ENCODE data around the gene FHIT. TPM values are rescaled to one million over a fixed set of nuclear protein-coding genes. Genes with fewer than 3 reads are reported as not detected.

FHIT gene
- total RNA-seq, 1 experiment from 2014 or later: 7.8 TPM

- in situ Hi-C loops (cut with HindIII; ENCODE audit: low sequenced_read_pairs): no loop called here
- no peak for DNase-seq (ENCODE audit: low spot score)
Measured at GRCh38 chr3:60131618-60132017, 1119.6 kb downstream of the FHIT start.

- in situ Hi-C loops (cut with HindIII; ENCODE audit: low sequenced_read_pairs): no loop called here
- DNase-seq (ENCODE audit: low spot score): no peak
Measured at GRCh38 chr3:60126511-60127304, 1124.5 kb downstream of the FHIT start.

- DNase-seq (ENCODE audit: low spot score): no peak
- in situ Hi-C loops (cut with HindIII; ENCODE audit: low sequenced_read_pairs): no loop called here
Measured at GRCh38 chr3:60125686-60126085, 1125.6 kb downstream of the FHIT start.

GRCh38 chr3:60120245-60120644 lies 1131.0 kb downstream of the FHIT start:
- in situ Hi-C loops (cut with HindIII; ENCODE audit: low sequenced_read_pairs): no loop called here
- no peak for DNase-seq (ENCODE audit: low spot score)

- in situ Hi-C loops (cut with HindIII; ENCODE audit: low sequenced_read_pairs): no loop called here
- no peak for DNase-seq (ENCODE audit: low spot score)
Measured at GRCh38 chr3:60114191-60114590, 1137.1 kb downstream of the FHIT start.

GRCh38 chr3:60107275-60107674 lies 1144.0 kb downstream of the FHIT start:
- DNase-seq (ENCODE audit: low spot score): no peak
- in situ Hi-C loops (cut with HindIII; ENCODE audit: low sequenced_read_pairs): no loop called here

- in situ Hi-C loops (cut with HindIII; ENCODE audit: low sequenced_read_pairs): no loop called here
Measured at GRCh38 chr3:60102154-60102553, 1149.1 kb downstream of the FHIT start.

GRCh38 chr3:60101621-60102020 lies 1149.6 kb downstream of the FHIT start:
- DNase-seq (ENCODE audit: low spot score): peak; percentile 46
- in situ Hi-C loops (cut with HindIII; ENCODE audit: low sequenced_read_pairs): no loop called here

More at GRCh38 chr3:60102154-60102553, 1149.1 kb downstream of the FHIT start:
- DNase-seq (ENCODE audit: low spot score): no peak

- DNase-seq (ENCODE audit: low spot score): no peak
- in situ Hi-C loops (cut with HindIII; ENCODE audit: low sequenced_read_pairs): no loop called here
Measured at GRCh38 chr3:60096403-60096802, 1154.8 kb downstream of the FHIT start.

GRCh38 chr3:60095930-60096329 lies 1155.3 kb downstream of the FHIT start:
- in situ Hi-C loops (cut with HindIII; ENCODE audit: low sequenced_read_pairs): no loop called here

GRCh38 chr3:60095516-60095915 lies 1155.7 kb downstream of the FHIT start:
- no peak for DNase-seq (ENCODE audit: low spot score)
- in situ Hi-C loops (cut with HindIII; ENCODE audit: low sequenced_read_pairs): no loop called here

More at GRCh38 chr3:60095930-60096329, 1155.3 kb downstream of the FHIT start:
- no peak for DNase-seq (ENCODE audit: low spot score)

- DNase-seq (ENCODE audit: low spot score): no peak
- in situ Hi-C loops (cut with HindIII; ENCODE audit: low sequenced_read_pairs): no loop called here
Measured at GRCh38 chr3:60094392-60094947, 1156.8 kb downstream of the FHIT start.

GRCh38 chr3:60090548-60090947 lies 1160.7 kb downstream of the FHIT start:
- DNase-seq (ENCODE audit: low spot score): no peak
- in situ Hi-C loops (cut with HindIII; ENCODE audit: low sequenced_read_pairs): no loop called here

GRCh38 chr3:60086811-60087210 lies 1164.4 kb downstream of the FHIT start:
- in situ Hi-C loops (cut with HindIII; ENCODE audit: low sequenced_read_pairs): no loop called here
- no peak for DNase-seq (ENCODE audit: low spot score)

- in situ Hi-C loops (cut with HindIII; ENCODE audit: low sequenced_read_pairs): no loop called here
- DNase-seq (ENCODE audit: low spot score): no peak
Measured at GRCh38 chr3:60085649-60086048, 1165.6 kb downstream of the FHIT start.

- in situ Hi-C loops (cut with HindIII; ENCODE audit: low sequenced_read_pairs): no loop called here
- DNase-seq (ENCODE audit: low spot score): no peak
Measured at GRCh38 chr3:60081381-60082095, 1169.7 kb downstream of the FHIT start.

- in situ Hi-C loops (cut with HindIII; ENCODE audit: low sequenced_read_pairs): no loop called here
- no peak for DNase-seq (ENCODE audit: low spot score)
Measured at GRCh38 chr3:60080648-60081047, 1170.6 kb downstream of the FHIT start.

- in situ Hi-C loops (cut with HindIII; ENCODE audit: low sequenced_read_pairs): no loop called here
Measured at GRCh38 chr3:60079076-60079475, 1172.2 kb downstream of the FHIT start.

GRCh38 chr3:60076331-60076730 lies 1174.9 kb downstream of the FHIT start:
- DNase-seq (ENCODE audit: low spot score): no peak
- in situ Hi-C loops (cut with HindIII; ENCODE audit: low sequenced_read_pairs): no loop called here

More at GRCh38 chr3:60079076-60079475, 1172.2 kb downstream of the FHIT start:
- no peak for DNase-seq (ENCODE audit: low spot score)

GRCh38 chr3:60073942-60074341 lies 1177.3 kb downstream of the FHIT start:
- in situ Hi-C loops (cut with HindIII; ENCODE audit: low sequenced_read_pairs): no loop called here
- DNase-seq (ENCODE audit: low spot score): no peak
